Measurements from ENCODE around the gene TNFAIP6. TPM values are rescaled to one million over a fixed set of nuclear protein-coding genes. Genes with fewer than 3 reads are reported as not detected.

Gene TNFAIP6
- total RNA-seq, result 0.64 TPM in 1 of 2 replicates, not detected in the other

DNA sequence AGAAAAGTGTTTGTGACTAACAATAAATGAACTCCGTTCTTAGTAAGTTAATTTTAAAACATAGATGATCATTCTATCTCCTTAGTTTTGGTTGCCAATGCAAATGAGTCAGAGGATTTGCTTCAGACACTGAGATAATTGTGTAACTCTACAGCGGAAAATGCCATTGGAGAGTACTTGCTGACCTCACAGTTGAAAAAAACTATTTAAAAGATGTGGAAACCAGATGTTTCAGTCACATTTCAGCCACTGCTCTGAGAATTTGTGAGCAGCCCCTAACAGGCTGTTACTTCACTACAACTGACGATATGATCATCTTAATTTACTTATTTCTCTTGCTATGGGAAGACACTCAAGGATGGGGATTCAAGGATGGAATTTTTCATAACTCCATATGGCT is at the start of gene TNFAIP6:
TSS of gene TNFAIP6 (plus strand) at position 234 of the 400 bp plus-strand sequence. CDS start at position 309, 75 bp downstream.

GRCh38 chr2:151409601-151410484 is 52.5 kb downstream of the TNFAIP6 start, which contains the start of gene RIF1:
TSS of gene RIF1 (plus strand) at chr2:151409902. CDS start at chr2:151410424, 522 bp downstream.

Other genes starting within 250 kb of the TNFAIP6 start
- gene RBM43, start 95.7 kb upstream of the TNFAIP6 start, total RNA-seq, result 2.7 and 3.6 TPM in 2 replicates
- 33.8 and 35.8 TPM in 2 replicates for gene NMI, start 67.9 kb upstream of the TNFAIP6 start, total RNA-seq
- gene RIF1, start 52.3 kb downstream of the TNFAIP6 start, total RNA-seq, result 19.5 and 21.5 TPM in 2 replicates